D721Med (cell line): ENCODE results near the gene AP5S1.
A peak's percentile ranks its signal among the peaks of the same experiment; 100 is the strongest.

Source experiments
- DNase-seq: peaks from one replicate; pipeline ENCODE4 v3.0.0; 2011; ENCODE audit warnings: low spot score; ENCODE audit not compliant: insufficient read length
- FAIRE-seq: peaks from 2 replicates; lab custom pipeline; 2011; peaks lifted over from hg19 to GRCh38; lab: Jason Lieb, UNC
- TF ChIP-seq, protein P1 (sequence below): IDR thresholded peaks from 2 replicates; pipeline ENCODE4 v1.5.1; 2012; ENCODE audit warnings: mild to moderate bottlenecking, control low read depth; ENCODE audit not compliant: insufficient read depth; ENCODE audit errors: missing control alignments

The AP5S1 gene

DNA sequence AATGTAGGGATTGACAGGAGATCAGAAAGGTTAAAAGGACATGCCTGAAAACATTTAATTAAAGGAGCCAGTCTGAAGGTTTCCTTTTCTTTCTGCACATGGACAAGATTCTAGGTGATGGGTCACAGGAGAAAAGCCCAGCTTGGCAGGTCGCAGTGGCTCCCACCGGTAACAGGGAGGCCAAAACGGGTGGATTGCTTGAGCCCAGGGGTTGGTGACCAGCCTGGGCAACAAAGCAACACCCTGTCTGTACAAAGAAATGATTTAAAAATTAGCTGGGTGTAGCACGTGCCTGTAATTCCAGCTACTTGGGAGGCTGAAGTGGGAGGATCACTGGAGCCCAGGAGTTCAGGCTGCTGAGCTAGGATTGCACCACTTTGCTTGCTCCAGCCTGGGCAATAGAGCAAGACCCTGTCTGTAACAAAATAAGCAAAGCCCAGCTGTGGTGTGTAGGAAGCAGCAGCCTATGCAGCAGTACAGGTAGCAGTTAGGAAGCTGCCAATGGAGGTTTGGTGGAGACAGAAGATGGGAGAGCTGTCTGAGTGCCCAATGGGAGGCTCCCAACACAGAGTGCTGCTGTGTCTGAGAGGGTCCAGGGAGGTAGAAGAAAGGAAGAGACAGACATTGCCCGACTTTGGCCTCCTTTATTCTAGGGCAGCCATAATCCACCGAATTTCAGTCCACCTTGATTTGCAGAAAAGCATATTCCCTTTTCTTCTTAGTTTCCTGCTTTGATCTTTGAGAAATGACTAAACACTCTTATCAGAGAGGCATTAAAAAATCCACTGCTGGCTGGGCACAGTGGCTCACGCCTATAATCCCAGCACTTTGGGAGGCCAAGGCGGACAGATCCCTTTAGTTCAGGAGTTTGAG lies 7.1 kb upstream of the AP5S1 start:
- no peak for FAIRE-seq
- TF ChIP-seq, protein P1, sequence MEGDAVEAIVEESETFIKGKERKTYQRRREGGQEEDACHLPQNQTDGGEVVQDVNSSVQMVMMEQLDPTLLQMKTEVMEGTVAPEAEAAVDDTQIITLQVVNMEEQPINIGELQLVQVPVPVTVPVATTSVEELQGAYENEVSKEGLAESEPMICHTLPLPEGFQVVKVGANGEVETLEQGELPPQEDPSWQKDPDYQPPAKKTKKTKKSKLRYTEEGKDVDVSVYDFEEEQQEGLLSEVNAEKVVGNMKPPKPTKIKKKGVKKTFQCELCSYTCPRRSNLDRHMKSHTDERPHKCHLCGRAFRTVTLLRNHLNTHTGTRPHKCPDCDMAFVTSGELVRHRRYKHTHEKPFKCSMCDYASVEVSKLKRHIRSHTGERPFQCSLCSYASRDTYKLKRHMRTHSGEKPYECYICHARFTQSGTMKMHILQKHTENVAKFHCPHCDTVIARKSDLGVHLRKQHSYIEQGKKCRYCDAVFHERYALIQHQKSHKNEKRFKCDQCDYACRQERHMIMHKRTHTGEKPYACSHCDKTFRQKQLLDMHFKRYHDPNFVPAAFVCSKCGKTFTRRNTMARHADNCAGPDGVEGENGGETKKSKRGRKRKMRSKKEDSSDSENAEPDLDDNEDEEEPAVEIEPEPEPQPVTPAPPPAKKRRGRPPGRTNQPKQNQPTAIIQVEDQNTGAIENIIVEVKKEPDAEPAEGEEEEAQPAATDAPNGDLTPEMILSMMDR: no peak
- DNase-seq: no peak

DNA sequence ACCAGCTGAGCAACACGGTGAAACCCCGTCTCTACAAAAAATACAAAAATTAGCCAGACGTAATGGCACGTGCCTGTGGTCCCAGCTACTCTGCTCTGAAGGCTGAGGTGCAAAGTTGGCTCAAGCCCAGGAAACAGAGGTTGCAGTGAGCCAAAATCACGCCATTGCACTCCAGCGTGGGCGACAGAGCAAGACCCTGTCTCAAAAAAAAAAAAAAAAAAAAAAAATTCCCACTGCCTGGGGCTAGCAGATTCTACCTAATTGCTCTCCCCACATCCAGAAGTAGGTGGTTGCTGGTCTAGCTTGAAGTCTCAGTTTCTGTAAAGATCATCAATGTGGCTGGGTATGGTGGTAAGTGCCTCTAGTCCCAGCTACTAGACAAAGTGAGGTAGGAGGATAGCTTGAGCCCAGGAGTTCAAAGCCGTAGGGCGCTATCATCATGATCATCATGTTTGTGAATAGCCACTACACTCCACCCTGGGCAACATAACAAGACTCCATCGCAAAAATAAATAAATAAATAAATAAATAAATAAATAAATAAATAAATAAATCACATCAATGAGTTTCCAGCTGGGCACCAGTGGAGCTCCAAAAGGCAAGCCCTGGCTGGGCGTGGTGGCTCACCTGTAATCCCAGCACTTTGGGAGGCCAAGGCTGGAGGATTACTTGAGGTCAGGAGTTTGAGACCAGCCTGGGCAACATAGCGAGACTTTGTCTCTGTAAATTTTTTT lies 6.3 kb upstream of the AP5S1 start:
- TF ChIP-seq, protein P1: no peak
- DNase-seq (no peak), FAIRE-seq (no peak)

DNA sequence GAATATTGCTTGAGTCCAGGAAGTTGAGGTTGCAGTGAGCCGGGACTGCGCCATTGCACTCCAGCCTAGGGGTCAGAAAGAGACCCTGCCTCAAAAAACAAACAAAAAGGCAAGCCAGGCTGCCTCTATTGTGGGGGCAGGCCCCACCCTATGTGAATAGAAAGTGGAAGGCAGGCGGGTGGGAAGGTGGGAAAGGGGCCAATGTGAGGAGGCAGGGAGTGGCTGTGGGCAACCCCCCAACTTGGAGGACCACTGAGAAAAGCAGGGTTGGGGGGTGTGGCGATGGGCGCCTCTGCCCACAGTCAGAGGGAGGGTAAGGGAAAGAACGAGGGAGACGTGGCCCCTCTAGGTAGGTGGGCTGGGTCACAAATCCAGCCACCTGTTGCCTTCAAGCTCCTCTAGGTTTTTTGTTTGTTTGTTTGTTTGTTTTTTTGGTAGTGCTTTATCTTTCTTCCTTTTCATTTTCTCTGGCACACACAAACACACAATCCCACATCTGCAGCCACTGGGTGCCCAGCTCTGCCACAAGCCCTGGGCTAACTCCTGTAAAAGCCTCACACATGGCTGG lies 5.3 kb upstream of the AP5S1 start:
- FAIRE-seq: no peak

DNA sequence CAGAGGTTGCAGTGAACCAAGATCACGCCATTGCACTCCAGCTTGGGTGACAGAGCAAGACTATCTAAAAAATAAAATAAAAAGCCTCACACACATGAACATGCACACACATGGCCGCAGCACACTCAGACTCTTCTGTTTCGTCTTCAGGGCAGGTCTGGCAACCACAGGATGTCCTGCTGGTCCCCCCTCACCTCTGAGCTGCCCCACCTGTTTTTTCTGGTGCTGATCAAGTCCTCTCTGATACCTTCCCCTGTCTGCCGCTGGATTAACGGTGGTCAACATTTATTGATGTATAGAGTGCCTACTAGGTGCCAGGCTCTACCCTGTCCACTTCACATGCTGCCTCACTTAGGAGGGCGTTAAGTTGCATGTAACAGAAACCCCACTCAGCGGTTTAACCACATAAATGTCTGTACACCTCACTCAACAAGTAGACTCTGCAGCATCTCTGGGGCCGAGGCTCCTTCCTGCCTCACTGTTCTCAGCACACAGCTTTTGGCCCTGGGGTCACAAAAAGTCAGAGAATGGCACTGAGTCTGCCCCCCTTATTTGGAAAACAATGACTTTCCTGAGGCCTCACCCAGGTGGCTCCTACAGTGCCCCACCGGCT lies 4.5 kb upstream of the AP5S1 start:
- TF ChIP-seq, protein P1: no peak
- FAIRE-seq (no peak), DNase-seq (no peak)

More for the DNA sequence above, 5.3 kb upstream of the AP5S1 start:
- TF ChIP-seq, protein P1: no peak
- no peak for DNase-seq

DNA sequence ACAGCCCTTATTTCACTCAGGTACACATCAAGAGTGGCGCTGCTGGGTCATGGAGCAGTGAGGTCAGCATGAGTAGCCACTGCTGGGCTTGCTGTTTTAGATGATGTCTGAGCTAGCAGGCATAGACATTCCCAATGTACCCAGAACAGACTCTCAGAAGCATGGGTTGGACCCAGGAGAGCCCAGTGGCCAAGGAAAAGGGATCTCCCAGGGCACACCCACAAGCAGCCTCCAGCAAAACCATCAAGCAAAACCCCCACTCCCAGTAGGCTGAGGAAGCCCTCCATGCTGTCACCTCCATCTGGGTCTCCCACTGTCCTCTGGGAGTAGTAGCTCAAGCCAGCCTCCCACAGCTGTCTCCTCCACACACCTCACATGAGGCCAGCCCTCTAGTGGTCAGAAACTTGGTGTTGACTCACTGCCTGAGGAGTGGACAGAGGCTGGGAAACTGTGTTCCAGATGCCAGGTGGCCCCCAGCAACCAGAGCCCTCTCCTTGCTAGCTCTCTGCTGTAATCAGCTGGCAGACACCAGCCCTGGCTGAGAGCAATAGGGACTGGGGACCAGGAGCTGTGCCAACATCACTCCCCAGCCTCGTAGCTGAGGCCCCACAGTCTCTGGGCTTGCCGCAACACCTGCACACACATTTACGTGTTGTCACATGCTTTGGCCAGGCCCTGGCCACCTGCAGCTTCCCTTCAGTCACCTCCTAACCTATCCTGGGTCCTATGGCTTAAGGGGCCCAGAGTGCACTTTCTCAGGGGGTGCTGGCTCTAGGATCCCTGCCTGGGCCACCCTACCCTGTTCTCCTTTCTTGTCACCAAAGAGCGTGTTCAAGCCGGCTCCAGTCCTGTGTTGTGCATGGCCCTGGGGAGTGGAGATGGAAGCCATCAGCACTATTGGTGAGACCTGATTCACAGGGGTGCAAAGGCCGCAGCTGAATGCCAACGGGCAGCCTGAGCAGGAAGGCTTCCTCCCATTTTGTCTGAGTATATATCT lies 1.9 kb upstream of the AP5S1 start:
- no peak for DNase-seq
- TF ChIP-seq, protein P1: peak; percentile 49
- no peak for FAIRE-seq
